MM.1S (cell line): ENCODE measurements around the gene AHCY.

Experiments used
- DNase-seq: peaks from one replicate; pipeline ENCODE4 v3.0.0-alpha.2; 2015
- H2AFZ ChIP-seq: fragments of 300-600 bp; sonication (generic); 2 replicates; pipeline ENCODE4 v1.6.0; 2016; ENCODE audit warnings: antibody characterized with exemption, low read length
- H3F3A ChIP-seq: fragments of 300-600 bp; sonication (generic); 2 replicates; pipeline ENCODE4 v1.6.1; 2016; ENCODE audit warnings: mild to moderate bottlenecking, antibody characterized with exemption, low read length, moderate library complexity, mixed read lengths; ENCODE audit not compliant: insufficient read depth
- H3K27ac ChIP-seq: fragments of 300-600 bp; sonication (generic); 2 replicates; pipeline ENCODE4 v1.5.1; 2016; ENCODE audit warnings: mild to moderate bottlenecking, low read length
- H3K27me3 ChIP-seq: fragments of 300-600 bp; sonication (generic); replicated peaks from 2 replicates; pipeline ENCODE4 v1.6.0; 2016; ENCODE audit warnings: low read length; ENCODE audit not compliant: insufficient read depth
- H3K36me3 ChIP-seq: fragments of 300-600 bp; sonication (generic); replicated peaks from 2 replicates; pipeline ENCODE4 v1.6.1; 2016; ENCODE audit warnings: mild to moderate bottlenecking, low read length, mixed read lengths; ENCODE audit not compliant: insufficient read depth
- H3K4me1 ChIP-seq: fragments of 300-600 bp; sonication (generic); 2 replicates; pipeline ENCODE4 v1.6.1; 2016; ENCODE audit warnings: low read length, mixed read lengths
- H3K4me2 ChIP-seq: fragments of 300-600 bp; sonication (generic); 2 replicates; pipeline ENCODE4 v1.6.0; 2016; ENCODE audit warnings: low read depth, low read length
- H3K4me3 ChIP-seq: fragments of 300-600 bp; sonication (generic); 2 replicates; pipeline ENCODE4 v1.5.1; 2016; ENCODE audit warnings: low read length, mixed read lengths
- H3K79me2 ChIP-seq: fragments of 300-600 bp; sonication (generic); 2 replicates; pipeline ENCODE4 v1.6.1; 2016; ENCODE audit warnings: mixed run types, low read length, mixed read lengths
- H3K9ac ChIP-seq: fragments of 300-600 bp; sonication (generic); 2 replicates; pipeline ENCODE4 v1.6.1; 2016; ENCODE audit warnings: low read length, mixed read lengths
- H3K9me2 ChIP-seq: fragments of 300-600 bp; sonication (generic); replicated peaks from 2 replicates; pipeline ENCODE4 v1.6.1; 2016; ENCODE audit warnings: mild to moderate bottlenecking, low read length, mixed read lengths; ENCODE audit not compliant: insufficient read depth
- H3K9me3 ChIP-seq: fragments of 300-600 bp; sonication (generic); replicated peaks from 2 replicates; pipeline ENCODE4 v1.6.1; 2016; ENCODE audit warnings: mild to moderate bottlenecking, low read length, mixed read lengths; ENCODE audit not compliant: insufficient read depth
- H4K20me1 ChIP-seq: fragments of 300-600 bp; sonication (generic); 2 replicates; pipeline ENCODE4 v1.6.1; 2016; ENCODE audit warnings: mild to moderate bottlenecking, low read length, moderate library complexity, mixed read lengths; ENCODE audit not compliant: insufficient read depth
- EZH2 ChIP-seq: fragments of 300-600 bp; sonication (generic); optimal IDR thresholded peaks from 2 replicates; pipeline ENCODE3; 2017; ENCODE audit warnings: low read depth, mild to moderate bottlenecking, antibody characterized with exemption, low read length, mixed read lengths
- EZH2phosphoT487 ChIP-seq: fragments of 300-600 bp; sonication (generic); IDR thresholded peaks from 2 replicates; pipeline ENCODE4 v1.6.1; 2018; ENCODE audit warnings: antibody characterized with exemption, low read length
- TF ChIP-seq, protein P1 (sequence below): fragments of 300-600 bp; sonication (generic); IDR thresholded peaks from 2 replicates; pipeline ENCODE4 v1.5.1; 2016; ENCODE audit warnings: antibody characterized with exemption, low read length, mixed read lengths

AHCY gene

DNA sequence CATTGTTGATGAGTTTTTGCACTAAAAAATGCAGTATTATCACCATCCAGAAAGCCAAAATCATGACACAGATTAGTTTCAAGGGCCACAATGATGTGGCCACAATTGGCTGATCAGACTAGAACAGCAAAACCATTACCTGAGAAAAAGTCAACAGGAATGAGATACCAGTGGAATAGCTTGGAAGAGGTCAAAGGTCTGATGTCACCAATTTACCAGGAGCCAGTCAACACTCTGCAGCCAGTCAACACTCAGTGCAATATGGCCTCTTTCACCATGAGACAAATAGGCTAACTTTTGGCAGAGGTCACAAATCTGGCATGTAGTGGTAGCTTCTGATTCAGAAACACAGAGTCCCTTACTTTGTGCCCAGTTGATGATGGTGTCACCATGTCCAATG lies 69.5 kb downstream of the AHCY start:
- no peaks in the 10 kb centered on the region for H3F3A ChIP-seq
- no peaks in the 10 kb centered on the region for H3K36me3 ChIP-seq
- H3K9me3 ChIP-seq: no peaks in the 10 kb centered on the region
- TF ChIP-seq EZH2phosphoT487 (no peak), EZH2 (no peak)
- no peaks in the 10 kb centered on the region for H3K27me3 ChIP-seq
- no peak overlapping the region for H3K4me3 ChIP-seq
- no peak overlapping the region for H2AFZ ChIP-seq
- no peaks in the 10 kb centered on the region for H3K4me1 ChIP-seq
- H3K9me2 ChIP-seq: no peaks in the 10 kb centered on the region
- DNase-seq: no peak
- H3K9ac ChIP-seq: no peak overlapping the region
- no peak overlapping the region for H3K27ac ChIP-seq
- no peaks in the 10 kb centered on the region for H3K79me2 ChIP-seq
- H4K20me1 ChIP-seq: no peaks in the 10 kb centered on the region
- H3K4me2 ChIP-seq: no peak overlapping the region

DNA sequence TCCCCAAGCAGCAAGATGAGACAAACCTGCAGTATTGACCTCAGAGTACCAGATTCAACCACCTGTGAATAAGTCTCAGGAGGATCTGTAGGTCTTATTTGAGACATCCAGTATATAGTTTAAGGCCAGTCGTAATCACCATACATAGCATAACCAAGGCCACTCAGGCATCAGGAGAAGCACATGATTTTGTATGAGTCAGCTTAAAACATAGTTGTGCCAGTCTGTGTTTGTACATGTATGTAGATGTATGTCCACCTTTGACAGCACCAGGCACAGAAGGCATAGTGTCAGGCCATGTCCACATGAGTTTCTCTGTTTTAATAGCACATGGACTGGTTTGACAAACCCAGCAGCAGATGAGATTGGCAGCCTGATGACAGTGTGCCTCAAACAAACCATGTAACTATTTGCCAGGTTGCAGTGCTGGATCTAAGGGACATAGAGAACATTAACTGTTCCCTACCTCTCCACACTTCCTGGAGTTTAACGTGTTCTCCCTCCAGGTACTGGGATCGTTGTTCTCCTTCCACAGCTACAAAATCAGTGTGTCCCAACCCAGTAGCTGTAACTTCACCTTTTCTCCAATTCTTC lies 70.6 kb downstream of the AHCY start:
- Histone ChIP-seq H3K9me2 (no peaks in the 10 kb centered on the region), H3F3A (no peaks in the 10 kb centered on the region), H3K9ac (no peak overlapping the region), H2AFZ (no peak overlapping the region), H3K27ac (no peak overlapping the region), H3K79me2 (no peaks in the 10 kb centered on the region), H3K27me3 (no peaks in the 10 kb centered on the region), H3K9me3 (no peaks in the 10 kb centered on the region), H3K36me3 (no peaks in the 10 kb centered on the region), H4K20me1 (no peaks in the 10 kb centered on the region), H3K4me1 (no peaks in the 10 kb centered on the region), H3K4me3 (no peak overlapping the region), H3K4me2 (no peak overlapping the region)
- DNase-seq: no peak
- TF ChIP-seq, protein P1, sequence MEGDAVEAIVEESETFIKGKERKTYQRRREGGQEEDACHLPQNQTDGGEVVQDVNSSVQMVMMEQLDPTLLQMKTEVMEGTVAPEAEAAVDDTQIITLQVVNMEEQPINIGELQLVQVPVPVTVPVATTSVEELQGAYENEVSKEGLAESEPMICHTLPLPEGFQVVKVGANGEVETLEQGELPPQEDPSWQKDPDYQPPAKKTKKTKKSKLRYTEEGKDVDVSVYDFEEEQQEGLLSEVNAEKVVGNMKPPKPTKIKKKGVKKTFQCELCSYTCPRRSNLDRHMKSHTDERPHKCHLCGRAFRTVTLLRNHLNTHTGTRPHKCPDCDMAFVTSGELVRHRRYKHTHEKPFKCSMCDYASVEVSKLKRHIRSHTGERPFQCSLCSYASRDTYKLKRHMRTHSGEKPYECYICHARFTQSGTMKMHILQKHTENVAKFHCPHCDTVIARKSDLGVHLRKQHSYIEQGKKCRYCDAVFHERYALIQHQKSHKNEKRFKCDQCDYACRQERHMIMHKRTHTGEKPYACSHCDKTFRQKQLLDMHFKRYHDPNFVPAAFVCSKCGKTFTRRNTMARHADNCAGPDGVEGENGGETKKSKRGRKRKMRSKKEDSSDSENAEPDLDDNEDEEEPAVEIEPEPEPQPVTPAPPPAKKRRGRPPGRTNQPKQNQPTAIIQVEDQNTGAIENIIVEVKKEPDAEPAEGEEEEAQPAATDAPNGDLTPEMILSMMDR: no peak
- no peak for TF ChIP-seq EZH2phosphoT487
- no peak for TF ChIP-seq EZH2

DNA sequence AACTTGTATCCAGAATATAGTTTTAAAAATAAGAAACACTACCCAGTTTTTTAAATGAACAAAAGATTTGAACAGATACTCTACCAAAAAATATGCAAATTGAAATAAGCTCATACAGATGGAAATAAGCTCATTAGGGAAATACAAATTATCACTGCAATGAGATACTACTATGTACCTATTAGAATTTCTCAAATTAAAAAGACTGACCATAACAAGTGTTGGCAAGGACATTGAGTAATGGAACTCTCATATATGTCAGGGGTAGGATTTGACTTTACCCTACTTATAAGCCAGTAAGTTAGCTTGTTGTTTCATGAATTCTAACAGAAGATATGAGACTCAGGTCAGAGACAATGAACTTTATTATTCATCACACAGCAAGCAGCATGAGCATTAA lies 71.5 kb downstream of the AHCY start:
- Histone ChIP-seq H3K9ac (no peak overlapping the region), H3K27ac (no peak overlapping the region)
- no peak for DNase-seq

More for the DNA sequence above, 71.5 kb downstream of the AHCY start:
- Histone ChIP-seq H2AFZ (no peak overlapping the region), H3K36me3 (no peaks in the 10 kb centered on the region), H3K4me2 (no peak overlapping the region), H3K4me3 (no peak overlapping the region), H3K9me2 (no peaks in the 10 kb centered on the region), H4K20me1 (no peaks in the 10 kb centered on the region), H3K4me1 (no peaks in the 10 kb centered on the region), H3K27me3 (no peaks in the 10 kb centered on the region), H3K9me3 (no peaks in the 10 kb centered on the region), H3K79me2 (no peaks in the 10 kb centered on the region), H3F3A (no peaks in the 10 kb centered on the region)
- no peak for TF ChIP-seq EZH2phosphoT487
- TF ChIP-seq, protein P1: no peak
- no peak for TF ChIP-seq EZH2
